Measurements from ENCODE around the gene UBAC2.
"Not testable (repeated sequence)": the region's sequence is repeated elsewhere in the genome, so short reads cannot be mapped to it uniquely, and the experiment has no call there.

Gene UBAC2

DNA sequence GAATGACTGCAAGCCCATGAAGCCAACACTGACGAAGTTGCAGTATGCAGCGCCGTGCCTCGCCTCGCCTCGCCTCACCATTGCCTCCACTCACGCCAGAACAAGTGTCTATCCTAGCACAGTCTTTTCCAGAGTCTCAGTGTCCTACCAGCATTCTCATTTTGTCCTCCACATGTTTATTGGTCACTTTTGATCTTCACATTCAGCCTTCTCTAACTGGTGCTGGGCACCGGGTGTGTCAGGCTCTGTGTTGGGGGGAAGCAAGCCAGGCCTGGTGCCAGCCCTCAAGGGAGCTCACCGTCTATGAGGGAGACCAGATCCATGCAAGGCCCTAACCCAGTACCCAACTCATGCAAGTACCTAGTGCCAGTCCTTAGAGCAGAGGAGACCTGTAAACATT lies 176.3 kb downstream of the UBAC2 start:
- DNase-seq (ENCODE audit: low read depth in 2 of 2), result no peak

DNA sequence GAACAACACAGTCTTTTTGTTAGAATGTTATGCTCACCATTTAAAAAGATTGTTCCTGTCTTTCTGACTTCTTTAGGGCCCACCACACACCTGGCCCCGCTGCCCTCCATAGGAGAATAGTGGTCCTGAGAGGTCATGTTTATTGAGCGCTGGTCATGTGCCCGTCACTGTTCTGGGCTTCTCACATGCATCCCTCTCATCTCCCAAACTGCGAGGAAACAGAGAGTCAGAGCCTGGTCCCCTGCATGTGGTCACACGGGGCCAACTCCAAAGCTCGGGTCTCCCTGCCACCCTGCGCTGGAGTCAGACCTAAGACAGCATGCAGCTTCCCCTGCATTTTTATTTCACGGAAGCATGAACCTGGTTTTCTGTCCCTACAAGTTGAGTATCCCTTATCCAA lies 177.0 kb downstream of the UBAC2 start:
- DNase-seq (ENCODE audit: low read depth in 2 of 2), result no peak

DNA sequence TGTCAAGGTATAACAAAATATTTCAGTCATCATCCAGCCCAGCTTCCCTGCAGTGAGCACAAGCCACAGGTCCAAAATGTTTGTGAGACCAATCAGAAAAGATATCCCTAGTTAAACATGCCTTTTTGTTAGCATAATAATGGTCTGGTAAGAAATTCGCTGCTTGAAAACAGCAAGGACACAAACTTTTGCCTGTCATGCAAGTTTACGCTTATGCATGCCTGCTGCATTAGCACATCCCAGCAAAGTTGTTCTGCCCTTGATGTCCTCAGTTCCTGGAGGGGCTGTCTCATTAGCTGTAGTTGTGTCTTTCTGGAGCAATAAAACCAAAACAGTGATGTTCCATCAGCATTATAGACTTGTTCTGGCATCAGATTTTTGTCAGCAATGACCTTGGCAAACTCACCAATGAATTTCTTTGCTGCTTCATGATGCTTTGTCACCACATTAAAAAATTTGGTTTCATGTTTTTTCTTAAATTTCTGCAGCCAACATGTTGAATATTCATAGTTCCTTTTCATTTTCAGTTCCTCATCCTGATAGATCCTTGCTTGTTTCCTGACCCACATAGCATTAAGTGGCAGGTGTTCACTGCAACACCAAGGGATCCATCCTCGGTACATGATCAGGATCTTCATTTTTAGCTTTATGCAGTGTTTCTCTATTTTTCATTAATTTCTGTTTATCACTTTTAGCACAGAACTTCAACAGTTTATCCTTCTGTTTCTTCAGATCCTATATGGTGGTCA lies 178.5 kb downstream of the UBAC2 start:
- no peak for DNase-seq (ENCODE audit: low read depth in 2 of 2)

- no peak for DNase-seq (ENCODE audit: low read depth in 2 of 2)
Measured at GRCh38 chr13:99379856-99380801, 179.5 kb downstream of the UBAC2 start.

- peak; percentile 24 to 46 for DNase-seq (ENCODE audit: low read depth in 2 of 2)
Measured at GRCh38 chr13:99380921-99381645, 180.4 kb downstream of the UBAC2 start.

GRCh38 chr13:99381766-99382165 lies 181.1 kb downstream of the UBAC2 start:
- DNase-seq (ENCODE audit: low read depth in 2 of 2), result no peak

DNA sequence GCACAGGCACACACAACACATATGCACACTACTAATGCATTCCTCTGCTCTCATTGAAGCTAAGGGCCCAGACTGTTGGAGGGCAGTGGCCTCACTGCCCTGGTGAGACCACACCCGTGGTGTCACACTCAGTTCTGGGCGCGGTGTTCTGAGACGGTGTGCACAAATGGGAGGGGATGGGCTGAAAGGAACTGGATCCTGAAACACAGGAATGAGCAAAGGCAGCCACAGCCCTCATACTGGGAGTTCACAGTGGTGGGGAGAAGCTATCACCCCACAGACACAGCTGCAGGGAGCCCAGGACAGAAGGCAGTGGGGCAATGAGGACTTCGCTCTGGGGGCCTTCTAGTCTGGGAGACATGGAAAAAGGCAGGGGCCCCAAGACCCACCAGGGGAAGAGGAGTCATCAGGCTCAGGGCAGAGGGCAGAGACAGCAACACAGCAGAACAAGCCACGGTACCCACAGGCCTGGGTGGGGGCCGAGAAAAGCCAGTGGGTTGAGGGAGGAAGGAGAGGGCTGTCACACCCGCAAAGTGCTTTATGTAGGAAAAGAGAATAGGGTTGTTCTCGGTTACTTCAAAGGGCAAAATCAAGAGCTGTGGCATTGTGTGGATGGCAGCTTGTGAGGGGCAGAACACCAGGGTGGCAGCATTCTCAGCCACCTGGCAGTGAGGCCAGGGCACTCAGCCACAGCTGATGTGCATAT lies 181.9 kb downstream of the UBAC2 start:
- DNase-seq (ENCODE audit: low read depth in 2 of 2), result no peak

- DNase-seq (ENCODE audit: low read depth in 2 of 2), result no peak
Measured at GRCh38 chr13:99383511-99383921, 182.9 kb downstream of the UBAC2 start.

DNA sequence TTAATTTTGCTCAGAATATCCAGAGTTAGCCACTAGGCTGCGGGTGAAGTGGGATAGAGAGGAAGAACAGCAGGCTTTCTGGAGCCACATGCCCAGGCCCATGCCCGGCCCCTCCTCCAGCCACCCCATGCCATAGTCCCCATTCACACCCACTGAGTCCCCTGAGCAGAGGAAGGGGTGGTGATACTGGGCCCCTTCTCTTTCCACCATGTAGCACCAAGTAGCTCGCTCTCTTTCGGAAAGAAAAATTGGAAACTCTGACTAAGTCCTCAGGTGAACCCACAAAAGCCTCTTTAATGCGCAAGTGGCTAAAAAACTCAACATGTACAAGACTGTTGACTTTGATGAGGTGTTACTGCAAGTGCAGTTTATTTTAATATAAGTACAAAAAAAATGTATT lies 183.3 kb downstream of the UBAC2 start:
- DNase-seq (ENCODE audit: low read depth in 2 of 2), result peak in 1 of 2 donors; percentile 11

DNA sequence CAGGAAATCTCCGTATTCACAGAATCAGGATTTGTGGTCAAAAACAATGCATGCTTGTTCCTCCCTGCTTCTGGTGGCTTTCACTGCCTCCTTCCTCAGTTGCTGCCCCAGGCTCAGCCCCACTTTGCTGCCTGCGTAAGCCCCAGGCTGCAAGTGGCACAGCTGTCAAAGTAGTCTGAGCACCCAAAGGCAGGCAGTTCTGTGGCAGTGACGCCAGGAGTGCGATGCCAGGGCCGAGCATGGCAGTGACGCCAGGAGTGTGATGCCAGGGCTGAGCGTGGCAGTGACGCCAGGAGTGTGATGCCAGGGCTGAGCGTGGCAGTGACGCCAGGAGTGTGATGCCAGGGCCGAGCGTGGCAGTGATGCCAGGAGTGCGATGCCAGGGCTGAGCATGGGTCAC lies 183.8 kb downstream of the UBAC2 start:
- no peak for DNase-seq (ENCODE audit: low read depth in 2 of 2)

DNA sequence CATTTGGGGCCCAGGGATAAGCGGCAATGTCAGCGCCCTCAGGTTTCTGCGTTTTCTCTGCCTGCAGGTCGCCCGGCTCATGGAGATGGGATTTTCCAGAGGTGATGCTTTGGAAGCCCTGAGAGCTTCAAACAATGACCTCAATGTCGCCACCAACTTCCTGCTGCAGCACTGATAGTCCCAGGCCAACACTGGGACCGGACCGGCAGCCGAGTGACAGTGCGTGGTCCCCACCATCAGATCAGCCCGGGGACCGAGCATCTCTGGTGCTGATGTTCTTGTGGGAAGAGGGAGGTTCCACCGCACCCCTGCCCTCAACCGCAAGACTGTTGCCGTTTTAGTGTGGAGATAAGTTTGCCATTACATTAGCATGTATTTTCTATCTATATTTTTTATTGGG lies 184.5 kb downstream of the UBAC2 start:
- DNase-seq (ENCODE audit: low read depth in 2 of 2), result no peak

- DNase-seq (ENCODE audit: low read depth in 2 of 2), result no peak
Measured at GRCh38 chr13:99385940-99386339, 185.3 kb downstream of the UBAC2 start.

- no peak for DNase-seq (ENCODE audit: low read depth in 2 of 2)
Measured at GRCh38 chr13:99386495-99386894, 185.8 kb downstream of the UBAC2 start.

GRCh38 chr13:99386911-99387788 lies 186.5 kb downstream of the UBAC2 start:
- peak; percentile 74 to 79 for DNase-seq (ENCODE audit: low read depth in 2 of 2)

DNA sequence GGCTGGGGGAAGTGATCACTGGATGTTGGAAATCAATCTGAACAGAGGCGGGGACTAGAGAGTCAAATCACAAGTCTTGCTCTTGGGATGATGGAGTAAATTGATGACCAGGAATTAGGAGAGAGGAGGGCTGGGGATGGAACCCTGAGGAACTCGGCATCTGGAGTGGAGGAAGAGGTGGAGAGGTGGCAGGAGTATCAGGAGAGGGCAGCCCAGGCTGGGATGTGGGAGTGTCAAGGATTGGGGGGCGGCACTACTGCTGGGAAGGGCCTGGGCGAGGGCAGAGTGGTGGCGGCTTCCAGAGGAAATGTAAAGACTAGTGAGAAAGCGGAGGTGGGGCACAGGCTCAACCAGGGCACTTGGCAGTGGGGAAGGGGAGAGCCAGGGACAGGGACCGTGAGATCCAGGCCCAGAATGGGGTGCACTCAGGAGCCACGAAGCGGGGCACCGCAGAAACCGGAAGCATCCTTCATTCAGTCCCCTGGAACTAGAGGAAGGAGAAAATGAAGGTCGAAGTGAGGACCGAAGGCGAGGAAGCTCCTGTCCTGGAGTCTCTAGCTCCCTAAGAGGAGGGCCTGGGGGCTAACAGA lies 187.8 kb downstream of the UBAC2 start:
- DNase-seq (ENCODE audit: low read depth in 2 of 2), result no peak

GRCh38 chr13:99389094-99389493 lies 188.4 kb downstream of the UBAC2 start:
- DNase-seq (ENCODE audit: low read depth in 2 of 2), result not testable (repeated sequence)

- no peak for DNase-seq (ENCODE audit: low read depth in 2 of 2)
Measured at GRCh38 chr13:99389520-99390304, 189.1 kb downstream of the UBAC2 start.

DNA sequence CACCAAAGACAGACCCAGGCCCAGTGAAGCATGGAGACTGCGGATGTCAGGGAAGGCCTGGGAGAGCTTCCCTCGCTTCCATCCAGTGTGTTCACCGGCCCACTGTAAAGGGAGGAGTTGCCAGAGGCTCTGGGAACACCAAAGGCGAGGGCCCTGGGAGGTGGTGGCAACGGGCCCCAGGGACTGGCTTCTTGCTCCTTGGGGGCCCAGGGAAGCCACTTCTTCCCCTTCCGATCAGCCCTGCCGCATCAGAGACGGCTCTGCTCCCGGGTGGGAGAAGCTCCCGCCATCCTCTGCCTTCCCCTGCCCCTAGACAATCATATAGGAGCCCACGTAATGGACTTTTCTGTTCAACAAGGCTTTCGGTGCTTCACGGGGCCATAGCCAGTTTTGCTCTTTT lies 189.9 kb downstream of the UBAC2 start:
- DNase-seq (ENCODE audit: low read depth in 2 of 2), result no peak

GRCh38 chr13:99391781-99392469 lies 191.3 kb downstream of the UBAC2 start:
- no peak for DNase-seq (ENCODE audit: low read depth in 2 of 2)

Data from stimulated activated CD8-positive, alpha-beta memory T cell treated with anti-CD3 and anti-CD28 coated beads, Interleukin-7, amount 100 ng/mL, for 4 hours (primary cell).